H1 (cell line): Measurements from ENCODE around the gene TNS1.

Experiments
- POLR2A ChIP-seq, 2 experiments: IDR thresholded peaks; 1 replicate in 1 of 2; 2 replicates in 1 of 2; pipeline ENCODE4 v1.6.1; 2011; ENCODE audit warnings: low read depth in 2 of 2, low read length in 2 of 2, mild to moderate bottlenecking in 2 of 2; ENCODE audit errors: control extremely low read depth in 1 of 2
- POLR2AphosphoS5 ChIP-seq: IDR thresholded peaks from 2 replicates; pipeline ENCODE4 v1.6.1; 2011; ENCODE audit warnings: low read depth, low read length
- POU5F1 ChIP-seq: IDR thresholded peaks from 2 replicates; pipeline ENCODE4 v1.6.1; 2011; ENCODE audit warnings: low read depth, mild to moderate bottlenecking, low read length, moderate library complexity
- TF ChIP-seq, protein P1 (sequence below): IDR thresholded peaks from 2 replicates; pipeline ENCODE4 v1.6.1; 2011; ENCODE audit warnings: low read length, improper control_type of control experiment
- TF ChIP-seq, protein P2 (sequence below), 3 experiments: IDR thresholded peaks; 1 replicate in 2 of 3; 2 replicates in 1 of 3; pipeline versions ENCODE4 v1.5.1 to v1.6.1; 2011; ENCODE audit warnings: low read length in 3 of 3, mild to moderate bottlenecking in 3 of 3, inconsistent platforms in 2 of 3, low read depth in 1 of 3, moderate library complexity in 1 of 3; ENCODE audit not compliant: insufficient read depth in 1 of 3; ENCODE audit errors: control extremely low read depth in 1 of 3

DNA sequence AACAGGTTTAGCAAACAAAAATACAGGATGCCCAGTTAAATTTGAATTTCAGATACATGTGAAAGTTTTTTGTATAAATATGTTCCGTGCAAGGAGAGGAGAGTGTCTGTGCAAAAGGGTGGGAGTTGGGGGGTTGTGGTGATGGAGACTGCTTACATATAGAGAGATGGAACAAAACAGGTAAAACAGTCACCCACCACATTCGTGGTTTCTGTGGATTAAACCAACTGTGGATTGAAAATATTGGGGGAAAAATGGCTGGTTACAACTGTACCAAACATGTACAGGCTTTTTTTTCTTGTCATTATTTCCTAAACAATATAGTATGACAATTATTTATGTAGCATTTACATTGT, 245.7 kb downstream of the TNS1 start:
- TF ChIP-seq, protein P1, sequence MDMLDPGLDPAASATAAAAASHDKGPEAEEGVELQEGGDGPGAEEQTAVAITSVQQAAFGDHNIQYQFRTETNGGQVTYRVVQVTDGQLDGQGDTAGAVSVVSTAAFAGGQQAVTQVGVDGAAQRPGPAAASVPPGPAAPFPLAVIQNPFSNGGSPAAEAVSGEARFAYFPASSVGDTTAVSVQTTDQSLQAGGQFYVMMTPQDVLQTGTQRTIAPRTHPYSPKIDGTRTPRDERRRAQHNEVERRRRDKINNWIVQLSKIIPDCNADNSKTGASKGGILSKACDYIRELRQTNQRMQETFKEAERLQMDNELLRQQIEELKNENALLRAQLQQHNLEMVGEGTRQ, result no peak
- TF ChIP-seq, protein P2, sequence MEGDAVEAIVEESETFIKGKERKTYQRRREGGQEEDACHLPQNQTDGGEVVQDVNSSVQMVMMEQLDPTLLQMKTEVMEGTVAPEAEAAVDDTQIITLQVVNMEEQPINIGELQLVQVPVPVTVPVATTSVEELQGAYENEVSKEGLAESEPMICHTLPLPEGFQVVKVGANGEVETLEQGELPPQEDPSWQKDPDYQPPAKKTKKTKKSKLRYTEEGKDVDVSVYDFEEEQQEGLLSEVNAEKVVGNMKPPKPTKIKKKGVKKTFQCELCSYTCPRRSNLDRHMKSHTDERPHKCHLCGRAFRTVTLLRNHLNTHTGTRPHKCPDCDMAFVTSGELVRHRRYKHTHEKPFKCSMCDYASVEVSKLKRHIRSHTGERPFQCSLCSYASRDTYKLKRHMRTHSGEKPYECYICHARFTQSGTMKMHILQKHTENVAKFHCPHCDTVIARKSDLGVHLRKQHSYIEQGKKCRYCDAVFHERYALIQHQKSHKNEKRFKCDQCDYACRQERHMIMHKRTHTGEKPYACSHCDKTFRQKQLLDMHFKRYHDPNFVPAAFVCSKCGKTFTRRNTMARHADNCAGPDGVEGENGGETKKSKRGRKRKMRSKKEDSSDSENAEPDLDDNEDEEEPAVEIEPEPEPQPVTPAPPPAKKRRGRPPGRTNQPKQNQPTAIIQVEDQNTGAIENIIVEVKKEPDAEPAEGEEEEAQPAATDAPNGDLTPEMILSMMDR (IDR thresholded peaks at IDR 0.05; ENCODE audit: control extremely low read depth in 1 of 3, insufficient read depth in 1 of 3, low read depth in 1 of 3, low read length in 3 of 3), result no peak
- TF ChIP-seq POLR2A (IDR thresholded peaks at IDR 0.05; ENCODE audit: control extremely low read depth in 1 of 2, low read depth in 2 of 2, low read length in 2 of 2) (no peak), POU5F1 (no peak), POLR2AphosphoS5 (no peak)
